Upper lobe of right lung (tissue), 1 donor: ENCODE measurements around the gene MIOX. TPM values are rescaled to one million over a fixed set of nuclear protein-coding genes. Genes with fewer than 3 reads are reported as not detected.
A peak's percentile ranks its signal among the peaks of the same experiment; 100 is the strongest.

Experiments used
- ATAC-seq: fragments of 200-7000 bp; cut with Tn5 transposase; one replicate; pipeline ENCODE4 v1.9.1; 2020; ENCODE audit warnings: mild to moderate bottlenecking, moderate library complexity
- DNase-seq: peaks from one replicate; pipeline ENCODE4 v3.0.0-alpha.2; 2020
- H3K27ac ChIP-seq: fragments of 200-600 bp; one replicate; pipeline ENCODE4 v1.8.0; 2022
- H3K27me3 ChIP-seq: fragments of 200-600 bp; one replicate; pipeline ENCODE4 v1.8.0; 2022; ENCODE audit warnings: mild to moderate bottlenecking
- H3K36me3 ChIP-seq: fragments of 200-600 bp; one replicate; pipeline ENCODE4 v1.8.0; 2022
- H3K4me1 ChIP-seq: fragments of 200-600 bp; one replicate; pipeline ENCODE4 v1.8.0; 2022
- H3K4me3 ChIP-seq: fragments of 200-600 bp; one replicate; pipeline ENCODE4 v1.8.0; 2022; ENCODE audit warnings: mild to moderate bottlenecking
- H3K9me3 ChIP-seq: fragments of 200-600 bp; one replicate; pipeline ENCODE4 v1.8.0; 2022
- CTCF ChIP-seq: fragments of 200-600 bp; IDR thresholded peaks from one replicate; pipeline ENCODE4 v1.8.0; 2022; ENCODE audit warnings: antibody characterized with exemption
- intact Hi-C: fragments of 100-400 bp; cut with DNase I; formaldehyde crosslinking; loops from one replicate; pipeline ENCODE4 v1.11.0; 2022
- total RNA-seq: library from RNA; stranded (reverse); fragmentation: NEBNext Ultra II Directional; extraction: Animal tissue kit (Norgen Biotek cat#: 25700); gene quantifications from one replicate; pipeline ENCODE4 v1.2.1, GENCODE V29; 2021
- donor health status: DM: no; HTN: yes; CAD: no; lungs with severe emphysema.

Gene MIOX
- total RNA-seq, 1 donor from 2014 or later = not detected

- no peak for DNase-seq
- H3K36me3 ChIP-seq = peaks cover 12% of the 10 kb centered on the region
- TF ChIP-seq CTCF = peak; percentile 69
Measured at GRCh38 chr22:50498322-50498890, 11.7 kb downstream of the MIOX start.

GRCh38 chr22:50500452-50500851, 13.8 kb downstream of the MIOX start:
- Histone ChIP-seq H3K36me3 (peaks cover 25% of the 10 kb centered on the region), H3K27me3 (no peaks in the 10 kb centered on the region), H3K4me1 (peaks cover 5% of the 10 kb centered on the region), H3K4me3 (no peak overlapping the region), H3K27ac (no peak overlapping the region), H3K9me3 (no peaks in the 10 kb centered on the region)
- no peak for ATAC-seq
- intact Hi-C loops = loop anchor here (10.0 kb wide), 1 partner anchor 236 kb away; the partner anchor contains the start of gene MAPK12
- no peak for TF ChIP-seq CTCF
- no peak for DNase-seq

More at GRCh38 chr22:50498322-50498890, 11.7 kb downstream of the MIOX start:
- no peaks in the 10 kb centered on the region for H3K27me3 ChIP-seq
- ATAC-seq = peak; percentile 94
- H3K4me3 ChIP-seq = no peak overlapping the region
- intact Hi-C loops = no loop called here
- H3K27ac ChIP-seq = no peak overlapping the region
- no peaks in the 10 kb centered on the region for H3K9me3 ChIP-seq
- H3K4me1 ChIP-seq = peaks cover 5% of the 10 kb centered on the region

- H3K4me1 ChIP-seq = peaks cover 13% of the 10 kb centered on the region
- H3K27me3 ChIP-seq = no peaks in the 10 kb centered on the region
- H3K27ac ChIP-seq = no peak overlapping the region
- ATAC-seq = no peak
- no peaks in the 10 kb centered on the region for H3K9me3 ChIP-seq
- no peak overlapping the region for H3K4me3 ChIP-seq
- TF ChIP-seq CTCF = no peak
- no peak for DNase-seq
- H3K36me3 ChIP-seq = peaks cover 29% of the 10 kb centered on the region
- intact Hi-C loops = loop anchor here (10.0 kb wide), 1 partner anchor 237 kb away; the partner anchor contains the start of gene MAPK12
Measured at GRCh38 chr22:50502096-50502495, 15.4 kb downstream of the MIOX start.

GRCh38 chr22:50502628-50503474, 16.2 kb downstream of the MIOX start:
- intact Hi-C loops = loop anchor here (10.0 kb wide), 1 partner anchor 238 kb away; the partner anchor contains the start of gene MAPK12
- Histone ChIP-seq H3K9me3 (no peaks in the 10 kb centered on the region), H3K4me3 (no peak overlapping the region), H3K27ac (no peak overlapping the region), H3K27me3 (no peaks in the 10 kb centered on the region), H3K36me3 (peaks cover 29% of the 10 kb centered on the region), H3K4me1 (peaks cover 13% of the 10 kb centered on the region)
- ATAC-seq = no peak
- no peak for TF ChIP-seq CTCF
- DNase-seq = no peak

GRCh38 chr22:50503475-50504145, 17.0 kb downstream of the MIOX start:
- Histone ChIP-seq H3K9me3 (no peaks in the 10 kb centered on the region), H3K27me3 (no peaks in the 10 kb centered on the region), H3K4me1 (peaks cover 10% of the 10 kb centered on the region), H3K27ac (no peak overlapping the region), H3K4me3 (no peak overlapping the region), H3K36me3 (peaks cover 29% of the 10 kb centered on the region)
- ATAC-seq (no peak), DNase-seq (no peak)
- no peak for TF ChIP-seq CTCF
- intact Hi-C loops = loop anchor here (10.0 kb wide), 1 partner anchor 239 kb away; the partner anchor contains the start of gene MAPK12
